ENCODE results near the gene SLC25A23.
A peak's percentile ranks its signal among the peaks of the same experiment; 100 is the strongest.
"Not testable (repeated sequence)": the region's sequence is repeated elsewhere in the genome, so short reads cannot be mapped to it uniquely, and the experiment has no call there.

The SLC25A23 gene

DNA sequence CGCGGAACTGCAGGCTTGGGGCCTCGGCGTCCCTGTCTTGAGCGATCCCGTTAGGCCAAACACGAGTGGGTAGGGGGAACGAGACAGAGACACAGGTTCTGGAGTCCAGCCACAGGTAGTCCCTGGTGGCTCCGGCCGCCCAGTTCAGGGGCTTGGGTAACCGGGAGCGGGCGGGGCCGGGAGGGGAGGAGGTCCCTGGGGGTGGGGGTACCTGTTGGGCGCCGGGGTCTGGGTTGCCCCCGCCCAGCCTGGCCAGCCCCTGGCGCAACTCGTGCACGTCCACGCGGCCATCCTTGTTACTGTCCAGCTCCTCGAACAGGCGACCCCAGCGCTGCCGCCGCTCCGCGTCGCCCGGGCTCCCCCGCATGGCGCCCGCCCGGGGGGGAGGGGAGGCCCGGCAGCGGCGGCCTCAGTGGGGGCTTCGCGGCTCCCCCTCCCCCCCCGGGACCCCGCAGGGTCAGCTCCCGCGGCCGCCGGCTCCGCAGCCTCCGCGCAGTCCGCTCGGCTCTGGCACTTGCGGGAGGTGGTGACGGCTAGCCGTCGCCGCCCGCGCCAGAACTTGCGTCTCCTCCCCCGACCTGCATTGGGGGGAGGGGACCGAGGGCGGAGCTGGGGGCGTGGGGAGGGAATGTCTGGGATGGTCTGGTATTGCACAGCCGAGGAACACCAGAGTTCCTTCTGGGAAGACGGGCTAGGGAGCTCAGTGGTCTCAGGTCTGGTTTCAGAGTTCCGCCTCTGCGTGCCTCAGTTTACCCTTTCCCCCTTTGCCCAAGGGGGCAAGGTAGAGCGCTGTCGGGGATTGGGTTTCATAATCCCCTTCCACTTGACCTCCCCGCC lies at the start of gene SLC25A23:
SLC25A23 (minus strand) TSS at position 531 of the 837 bp plus-strand sequence; CDS start at position 367, 164 bp downstream.
- Histone ChIP-seq H3K27me3 (ENCODE audit: control insufficient read depth, insufficient read depth, low read length) (peaks cover 7% of the 10 kb centered on the region), H3K9me3 (ENCODE audit: control insufficient read depth, low read length) (no peaks in the 10 kb centered on the region), H3K4me3 (ENCODE audit: low read length) (peak within 1 kb of the TSS; percentile 95), H3K9ac (ENCODE audit: low read length) (peak within 1 kb of the TSS; percentile 81), H3K4me1 (ENCODE audit: control insufficient read depth, insufficient read depth, low read length) (peaks cover 29% of the 10 kb centered on the region), H3K36me3 (ENCODE audit: control insufficient read depth, insufficient read depth, low read length) (no peaks in the 10 kb centered on the region)

DNA sequence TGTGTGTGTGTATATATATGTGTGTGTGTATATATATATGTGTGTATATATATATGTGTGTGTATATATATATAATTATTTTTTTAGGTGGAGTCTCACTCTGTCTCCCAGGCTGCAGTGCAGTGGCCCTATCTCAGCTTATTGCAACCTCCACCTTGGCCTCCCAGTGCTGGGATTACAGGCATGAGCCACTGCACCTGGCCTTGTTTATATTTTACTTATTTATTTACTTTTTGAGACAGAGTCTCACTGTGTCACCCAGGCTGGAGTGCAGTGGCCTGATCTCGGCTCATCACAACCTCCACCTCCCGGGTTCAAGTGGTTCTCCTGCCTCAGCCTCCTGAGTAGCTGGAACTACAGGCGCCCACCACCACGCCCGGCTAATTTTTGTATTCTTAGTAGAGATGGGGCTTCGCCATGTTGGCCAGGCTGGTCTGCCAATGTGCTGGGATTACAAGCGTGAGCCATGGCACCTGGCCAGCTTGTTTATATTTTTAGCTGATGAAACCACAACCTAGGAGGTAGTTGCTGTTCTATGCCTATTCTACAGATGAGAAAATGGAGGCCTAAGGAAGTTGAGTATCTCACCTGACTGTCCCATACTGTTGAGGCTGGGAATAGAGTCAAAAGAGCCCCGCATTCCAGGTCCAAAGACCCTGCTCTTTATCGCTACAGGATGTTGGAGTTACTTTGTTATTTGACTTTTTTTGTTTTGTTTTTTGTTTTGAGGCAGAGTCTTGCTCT lies 48.6 kb upstream of the SLC25A23 start:
- not testable (repeated sequence) for H3K9me3 ChIP-seq (ENCODE audit: control insufficient read depth, low read length); H3K9ac ChIP-seq (ENCODE audit: low read length); H3K4me1 ChIP-seq (ENCODE audit: control insufficient read depth, insufficient read depth, low read length); H3K36me3 ChIP-seq (ENCODE audit: control insufficient read depth, insufficient read depth, low read length); H3K27me3 ChIP-seq (ENCODE audit: control insufficient read depth, insufficient read depth, low read length); H3K4me3 ChIP-seq (ENCODE audit: low read length)

DNA sequence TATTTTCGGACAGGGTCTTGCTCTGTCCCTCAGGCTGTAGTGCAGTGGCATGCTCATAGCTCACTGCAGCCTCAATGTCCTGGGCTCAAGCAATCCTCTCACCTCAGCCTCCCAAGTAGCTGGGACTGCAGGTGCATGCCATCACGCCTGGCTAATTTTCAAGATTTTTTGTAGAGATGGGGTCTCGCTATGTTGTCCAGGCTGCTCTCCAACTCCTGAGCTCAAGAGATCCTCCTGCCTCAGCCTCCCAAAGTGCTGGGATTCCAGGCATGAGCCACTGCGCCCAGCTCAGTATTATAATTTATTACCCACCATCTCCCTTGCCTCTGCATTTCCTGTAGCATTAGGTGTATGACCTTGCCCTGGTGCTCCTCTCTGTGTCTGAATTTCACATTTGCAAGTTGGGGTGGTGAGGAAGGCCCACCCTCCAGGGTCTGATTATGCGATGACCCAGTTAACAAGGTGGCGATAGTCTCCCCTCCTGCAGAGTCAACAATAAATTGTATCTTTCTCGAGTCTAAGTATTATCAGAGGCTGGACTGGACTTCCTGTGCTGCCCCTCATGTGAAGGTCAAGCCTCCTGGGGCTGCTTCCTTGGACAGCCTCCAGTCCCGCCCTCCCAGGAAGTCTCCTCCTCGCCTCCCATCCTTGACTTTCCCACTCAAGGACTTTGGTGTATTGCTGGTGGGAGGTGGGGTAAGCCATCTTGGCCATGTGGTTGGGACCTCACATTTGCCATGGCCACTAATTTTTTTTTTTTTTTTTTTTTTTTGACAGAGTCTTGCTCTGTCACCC lies 44.0 kb upstream of the SLC25A23 start:
- H3K4me3 ChIP-seq (ENCODE audit: low read length), result no peak overlapping the region
- H3K4me1 ChIP-seq (ENCODE audit: control insufficient read depth, insufficient read depth, low read length), result no peaks in the 10 kb centered on the region
- H3K9ac ChIP-seq (ENCODE audit: low read length), result no peak overlapping the region
- H3K36me3 ChIP-seq (ENCODE audit: control insufficient read depth, insufficient read depth, low read length), result no peaks in the 10 kb centered on the region
- peaks cover 40% of the 10 kb centered on the region for H3K27me3 ChIP-seq (ENCODE audit: control insufficient read depth, insufficient read depth, low read length)
- no peaks in the 10 kb centered on the region for H3K9me3 ChIP-seq (ENCODE audit: control insufficient read depth, low read length)

DNA sequence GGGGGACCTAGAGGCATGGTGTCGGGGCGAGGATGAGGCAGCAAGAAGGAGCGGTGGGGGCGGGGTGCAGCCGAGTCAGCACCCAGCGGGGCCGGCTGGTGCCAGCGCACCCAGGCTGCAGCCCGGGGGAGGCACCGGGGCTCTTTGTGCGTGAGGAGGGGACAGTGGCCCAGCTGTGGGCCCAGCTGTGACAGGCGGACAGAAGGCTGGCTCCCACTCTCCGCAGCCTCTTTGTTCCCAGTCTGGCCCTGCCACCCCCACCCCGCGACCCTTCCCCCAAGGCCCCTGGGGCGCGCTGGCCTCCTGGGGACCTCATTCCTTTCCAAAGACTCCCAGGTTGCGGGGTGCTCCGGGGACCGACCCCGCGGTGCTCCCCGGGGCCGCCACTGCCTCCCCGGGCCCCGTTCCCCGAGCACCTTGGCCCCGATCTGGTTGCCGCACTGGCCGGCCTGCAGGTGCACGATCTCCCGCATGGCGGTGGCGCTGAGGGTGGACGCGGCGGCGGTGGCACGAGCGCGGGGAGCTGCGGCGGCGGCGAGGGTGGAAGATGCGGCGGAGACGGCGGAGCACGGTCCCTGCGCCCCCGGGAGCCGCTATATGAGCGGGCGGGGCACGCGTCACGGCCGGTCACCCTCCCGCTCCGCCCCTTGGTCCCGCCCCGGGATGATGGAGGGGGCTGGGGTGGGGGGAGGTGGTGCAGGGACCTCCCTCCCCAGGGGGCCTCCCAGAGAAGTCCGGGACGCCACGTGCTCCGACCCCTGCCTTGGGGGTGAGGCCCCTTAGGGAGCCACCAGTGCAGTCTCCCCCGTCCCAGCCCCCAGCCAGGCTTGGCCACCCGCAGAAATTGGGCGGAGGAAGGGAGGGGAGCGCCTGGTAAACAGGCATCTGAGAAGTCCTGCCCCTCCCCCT lies 42.4 kb upstream of the SLC25A23 start, which contains the start of gene TUBB4A:
TUBB4A (minus strand) TSS at position 570 of the 909 bp plus-strand sequence; CDS start at position 473, 97 bp downstream.
- Histone ChIP-seq H3K27me3 (ENCODE audit: control insufficient read depth, insufficient read depth, low read length) (peaks cover 44% of the 10 kb centered on the region), H3K9ac (ENCODE audit: low read length) (no peak within 1 kb of the TSS), H3K4me1 (ENCODE audit: control insufficient read depth, insufficient read depth, low read length) (no peaks in the 10 kb centered on the region), H3K36me3 (ENCODE audit: control insufficient read depth, insufficient read depth, low read length) (no peaks in the 10 kb centered on the region), H3K4me3 (ENCODE audit: low read length) (no peak within 1 kb of the TSS), H3K9me3 (ENCODE audit: control insufficient read depth, low read length) (no peaks in the 10 kb centered on the region)

DNA sequence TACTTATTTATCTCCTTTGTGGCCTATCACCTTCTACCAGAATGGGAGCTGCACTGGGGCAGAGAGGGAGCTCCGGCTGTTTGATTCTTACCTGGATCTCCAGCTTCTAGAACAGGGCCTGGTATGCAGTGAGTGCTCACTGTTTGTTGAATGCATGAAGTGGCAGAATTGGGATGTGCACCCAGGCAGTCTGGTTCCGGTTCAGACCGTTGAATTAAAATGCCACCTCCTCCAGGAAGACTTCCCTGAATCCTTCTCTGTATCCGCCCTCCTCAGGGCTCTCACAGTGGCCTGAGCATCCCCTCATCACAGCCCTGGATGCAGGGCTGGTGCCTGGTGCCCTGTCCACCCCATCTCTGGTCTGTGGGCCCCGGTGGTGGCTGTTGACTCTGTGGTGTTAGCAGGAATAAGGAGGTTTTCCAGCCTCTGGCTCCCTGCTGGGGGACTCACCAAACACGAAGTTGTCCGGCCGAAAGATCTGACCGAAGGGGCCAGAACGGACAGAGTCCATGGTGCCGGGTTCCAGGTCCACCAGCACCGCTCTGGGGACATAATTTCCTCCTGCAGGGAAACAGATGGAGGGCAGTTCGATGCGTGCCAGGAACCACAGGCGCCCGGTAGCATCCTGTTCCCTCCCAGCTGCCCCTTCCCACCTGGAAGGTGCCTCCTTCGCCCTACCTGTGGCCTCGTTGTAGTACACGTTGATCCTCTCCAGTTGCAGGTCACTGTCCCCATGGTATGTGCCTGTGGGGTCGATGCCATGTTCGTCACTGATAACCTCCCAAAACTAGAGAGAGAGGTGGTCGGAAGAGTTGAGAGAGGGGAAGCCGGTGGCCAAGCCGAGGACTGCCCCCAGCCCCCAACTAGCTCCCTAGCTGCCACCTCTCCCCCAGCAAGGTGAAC lies 41.5 kb upstream of the SLC25A23 start:
- Histone ChIP-seq H3K9me3 (ENCODE audit: control insufficient read depth, low read length) (no peaks in the 10 kb centered on the region), H3K4me3 (ENCODE audit: low read length) (no peak overlapping the region), H3K36me3 (ENCODE audit: control insufficient read depth, insufficient read depth, low read length) (no peaks in the 10 kb centered on the region), H3K9ac (ENCODE audit: low read length) (no peak overlapping the region), H3K4me1 (ENCODE audit: control insufficient read depth, insufficient read depth, low read length) (no peaks in the 10 kb centered on the region), H3K27me3 (ENCODE audit: control insufficient read depth, insufficient read depth, low read length) (peaks cover 44% of the 10 kb centered on the region)

DNA sequence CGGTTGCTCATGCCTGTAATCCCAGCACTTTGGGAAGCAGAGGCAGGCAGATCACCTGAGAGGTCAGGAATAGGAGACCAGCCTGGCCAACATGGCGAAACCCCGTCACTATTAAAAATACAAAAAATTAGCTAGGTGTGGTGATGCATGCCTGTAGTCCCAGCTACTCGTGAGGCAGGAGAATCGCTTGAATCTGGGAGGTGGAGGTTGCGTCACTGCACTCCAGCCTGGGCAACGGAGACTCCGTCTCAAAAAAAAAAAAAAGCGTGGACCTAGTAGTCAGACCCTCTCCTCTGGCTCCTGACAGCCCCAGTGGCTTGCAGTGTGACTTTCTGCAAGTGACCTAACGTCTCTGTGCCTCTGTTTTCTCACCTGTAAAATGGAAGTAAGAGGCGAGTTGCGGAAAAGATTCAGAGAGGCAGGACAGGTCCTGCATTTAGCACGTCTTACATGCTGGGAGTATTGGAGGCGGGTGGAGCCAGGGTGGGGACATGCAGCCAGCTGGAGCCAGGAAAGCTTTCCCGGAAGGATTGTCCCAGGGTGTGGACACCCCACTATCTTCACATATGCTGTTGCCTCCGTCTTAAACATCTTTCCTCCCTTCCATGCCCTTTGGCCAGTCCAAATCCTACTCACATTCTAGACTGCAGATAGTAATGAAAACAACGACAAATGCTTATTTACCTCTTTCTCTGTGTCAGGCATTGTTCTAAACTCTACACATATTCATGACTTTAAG lies 39.6 kb upstream of the SLC25A23 start:
- Histone ChIP-seq H3K4me3 (ENCODE audit: low read length) (no peak overlapping the region), H3K9me3 (ENCODE audit: control insufficient read depth, low read length) (no peaks in the 10 kb centered on the region), H3K36me3 (ENCODE audit: control insufficient read depth, insufficient read depth, low read length) (no peaks in the 10 kb centered on the region), H3K4me1 (ENCODE audit: control insufficient read depth, insufficient read depth, low read length) (no peaks in the 10 kb centered on the region), H3K27me3 (ENCODE audit: control insufficient read depth, insufficient read depth, low read length) (peaks cover 44% of the 10 kb centered on the region), H3K9ac (ENCODE audit: low read length) (no peak overlapping the region)

DNA sequence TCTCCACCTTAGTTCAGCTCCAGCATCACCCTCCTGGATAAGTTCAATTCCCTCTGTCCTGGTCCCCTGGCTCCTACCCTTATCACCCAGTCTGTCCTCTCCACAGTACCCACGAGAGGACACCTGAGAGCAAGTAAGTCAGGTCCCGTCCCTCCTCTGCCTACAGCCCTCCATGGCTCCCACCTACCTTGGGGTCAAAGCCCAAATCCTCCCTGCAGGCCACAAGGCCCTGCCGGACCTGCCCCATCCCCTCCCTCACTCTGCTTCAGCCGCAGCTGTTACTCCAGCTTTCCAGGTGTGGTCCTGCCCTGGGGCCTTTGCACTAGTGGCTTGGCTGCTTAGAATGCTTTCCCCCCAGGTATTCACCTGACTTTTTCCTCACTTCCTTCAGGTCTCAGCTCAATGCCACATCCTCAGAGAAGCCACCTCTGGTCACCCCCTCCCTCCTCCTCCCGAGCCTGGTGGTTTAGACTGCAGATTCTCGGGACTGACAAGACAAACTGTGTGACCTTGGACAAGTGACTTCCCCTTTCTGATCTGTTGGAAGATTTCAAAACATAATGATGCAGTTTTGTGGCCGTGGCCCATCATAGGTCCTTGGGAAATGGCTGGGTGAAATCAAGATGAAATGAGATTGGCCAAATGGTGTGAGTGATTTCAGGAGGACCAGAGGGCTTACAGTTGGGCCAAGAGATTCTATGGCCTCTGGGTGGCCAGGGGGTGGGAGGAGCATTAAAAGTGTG lies 38.9 kb upstream of the SLC25A23 start:
- Histone ChIP-seq H3K27me3 (ENCODE audit: control insufficient read depth, insufficient read depth, low read length) (peaks cover 42% of the 10 kb centered on the region), H3K4me1 (ENCODE audit: control insufficient read depth, insufficient read depth, low read length) (no peaks in the 10 kb centered on the region), H3K9ac (ENCODE audit: low read length) (no peak overlapping the region), H3K9me3 (ENCODE audit: control insufficient read depth, low read length) (no peaks in the 10 kb centered on the region), H3K36me3 (ENCODE audit: control insufficient read depth, insufficient read depth, low read length) (no peaks in the 10 kb centered on the region), H3K4me3 (ENCODE audit: low read length) (no peak overlapping the region)

DNA sequence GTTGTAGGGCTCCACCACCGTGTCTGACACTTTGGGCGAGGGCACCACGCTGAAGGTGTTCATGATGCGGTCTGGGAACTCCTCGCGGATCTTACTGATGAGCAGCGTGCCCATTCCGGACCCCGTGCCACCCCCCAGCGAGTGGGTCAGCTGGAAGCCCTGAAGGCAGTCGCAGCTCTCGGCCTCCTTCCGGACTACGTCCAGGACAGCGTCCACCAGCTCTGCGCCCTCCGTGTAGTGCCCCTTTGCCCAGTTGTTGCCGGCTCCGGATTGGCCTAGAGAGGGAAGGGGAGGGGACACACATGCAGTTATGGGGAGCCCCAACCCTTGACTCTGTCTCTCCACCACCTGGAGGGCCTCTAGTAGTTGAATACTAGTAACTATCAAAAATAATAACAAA lies 36.4 kb upstream of the SLC25A23 start:
- H3K4me3 ChIP-seq (ENCODE audit: low read length), result no peak overlapping the region
- no peak overlapping the region for H3K9ac ChIP-seq (ENCODE audit: low read length)
- no peaks in the 10 kb centered on the region for H3K4me1 ChIP-seq (ENCODE audit: control insufficient read depth, insufficient read depth, low read length)
- H3K27me3 ChIP-seq (ENCODE audit: control insufficient read depth, insufficient read depth, low read length), result peaks cover 17% of the 10 kb centered on the region
- no peaks in the 10 kb centered on the region for H3K9me3 ChIP-seq (ENCODE audit: control insufficient read depth, low read length)
- H3K36me3 ChIP-seq (ENCODE audit: control insufficient read depth, insufficient read depth, low read length), result no peaks in the 10 kb centered on the region

DNA sequence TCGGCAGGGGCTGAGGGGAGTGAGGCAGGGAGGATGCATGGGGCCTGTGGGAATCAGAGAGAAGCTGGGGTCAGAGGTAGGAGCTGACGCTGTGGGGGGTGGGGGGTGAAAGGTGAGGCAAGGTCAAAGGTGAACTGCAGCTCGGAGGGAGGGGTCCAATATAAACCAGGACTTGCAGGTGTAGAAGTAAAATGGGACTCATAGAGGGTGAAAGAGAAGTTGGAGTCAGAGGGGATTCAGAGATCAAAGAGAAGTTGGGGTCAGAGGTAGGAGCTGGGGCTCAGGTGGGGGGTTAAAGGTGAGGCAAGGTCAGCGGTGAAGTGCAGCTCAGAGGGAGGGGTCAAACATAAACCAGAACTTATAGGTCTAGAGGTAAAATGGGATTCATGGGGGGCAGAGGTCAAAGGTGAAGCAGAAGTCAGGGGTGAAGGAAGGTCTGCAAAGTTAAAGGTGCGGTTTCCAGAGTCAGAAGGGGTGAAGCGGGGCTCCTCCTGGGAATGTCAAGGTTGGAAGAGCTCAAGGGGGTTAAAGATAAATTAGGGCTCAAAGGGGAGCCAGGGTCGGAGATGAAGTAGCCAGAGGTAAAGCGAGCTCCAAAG lies 34.9 kb upstream of the SLC25A23 start:
- no peak overlapping the region for H3K4me3 ChIP-seq (ENCODE audit: low read length)

More for the DNA sequence above, 34.9 kb upstream of the SLC25A23 start:
- H3K36me3 ChIP-seq (ENCODE audit: control insufficient read depth, insufficient read depth, low read length), result no peaks in the 10 kb centered on the region
- no peaks in the 10 kb centered on the region for H3K4me1 ChIP-seq (ENCODE audit: control insufficient read depth, insufficient read depth, low read length)
- H3K9ac ChIP-seq (ENCODE audit: low read length), result no peak overlapping the region
- H3K27me3 ChIP-seq (ENCODE audit: control insufficient read depth, insufficient read depth, low read length), result peaks cover 6% of the 10 kb centered on the region
- no peaks in the 10 kb centered on the region for H3K9me3 ChIP-seq (ENCODE audit: control insufficient read depth, low read length)
